Type B pancreatic cell (in vitro differentiated cells): ENCODE results near the gene STEAP1B. TPM values are rescaled to one million over a fixed set of nuclear protein-coding genes. Genes with fewer than 3 reads are reported as not detected.
"Not testable (repeated sequence)": the region's sequence is repeated elsewhere in the genome, so short reads cannot be mapped to it uniquely, and the experiment has no call there.

Experiments
- DNase-seq: peaks from one replicate; pipeline ENCODE4 v3.0.0; 2021; ENCODE audit warnings: mixed read lengths; ENCODE audit not compliant: unreplicated experiment; ENCODE audit errors: extremely low spot score
- H3K27ac Mint-ChIP-seq: 2 replicates; pipeline ENCODE4 v1.8.0; 2021; ENCODE audit warnings: mild to moderate bottlenecking, mixed read lengths
- H3K27me3 Mint-ChIP-seq: 2 replicates; pipeline ENCODE4 v1.8.0; 2021; ENCODE audit warnings: mixed read lengths
- H3K36me3 Mint-ChIP-seq: 2 replicates; pipeline ENCODE4 v1.8.0; 2021; ENCODE audit warnings: mixed read lengths
- H3K4me1 Mint-ChIP-seq: one replicate; pipeline ENCODE4 v1.8.0; 2021; ENCODE audit warnings: mixed read lengths; ENCODE audit not compliant: unreplicated experiment
- H3K4me3 Mint-ChIP-seq: 2 replicates; pipeline ENCODE4 v1.8.0; 2021; ENCODE audit warnings: mild to moderate bottlenecking, mixed read lengths
- H3K9me3 Mint-ChIP-seq: 2 replicates; pipeline ENCODE4 v1.8.0; 2021; ENCODE audit warnings: mixed read lengths
- total RNA-seq: library from RNA; stranded (reverse); gene quantifications from 2 replicates; pipeline ENCODE4 v1.2.1, GENCODE V29; 2021; ENCODE audit warnings: low replicate concordance
- TF ChIP-seq, protein P1 (sequence below): fragments of 200-600 bp; sonication (generic); conservative IDR thresholded peaks from 2 replicates; pipeline ENCODE4 v1.5.0; 2021; ENCODE audit warnings: antibody characterized with exemption, mild to moderate bottlenecking

Gene STEAP1B
- total RNA-seq, 1 donor from 2014 or later, result 2.0 TPM

DNA sequence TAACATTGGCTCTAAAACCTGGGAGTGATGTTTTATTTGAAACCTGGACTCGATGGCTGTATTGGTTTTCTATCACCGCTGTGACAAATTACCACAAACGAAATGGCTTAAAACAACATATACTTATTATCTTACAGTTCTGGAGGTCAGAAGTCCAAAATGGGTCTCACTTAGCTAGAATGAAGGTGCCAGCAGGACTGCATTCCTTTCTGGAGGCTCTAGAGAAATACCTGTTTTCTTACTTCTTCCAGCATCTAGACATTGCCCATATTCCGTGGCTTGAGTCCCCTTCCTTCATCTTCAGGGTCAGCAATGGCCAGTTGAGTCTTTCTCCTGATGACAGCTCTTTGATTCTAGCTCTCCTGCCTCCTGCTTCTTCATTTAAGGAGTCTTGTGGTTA lies 44.3 kb upstream of the STEAP1B start:
- peaks cover 28% of the 10 kb centered on the region for H3K27me3 Mint-ChIP-seq
- H3K9me3 Mint-ChIP-seq, result no peaks in the 10 kb centered on the region
- no peaks in the 10 kb centered on the region for H3K36me3 Mint-ChIP-seq
- no peak for DNase-seq
- H3K4me1 Mint-ChIP-seq, result no peaks in the 10 kb centered on the region
- no peak overlapping the region for H3K27ac Mint-ChIP-seq
- no peak overlapping the region for H3K4me3 Mint-ChIP-seq
- TF ChIP-seq, protein P1, sequence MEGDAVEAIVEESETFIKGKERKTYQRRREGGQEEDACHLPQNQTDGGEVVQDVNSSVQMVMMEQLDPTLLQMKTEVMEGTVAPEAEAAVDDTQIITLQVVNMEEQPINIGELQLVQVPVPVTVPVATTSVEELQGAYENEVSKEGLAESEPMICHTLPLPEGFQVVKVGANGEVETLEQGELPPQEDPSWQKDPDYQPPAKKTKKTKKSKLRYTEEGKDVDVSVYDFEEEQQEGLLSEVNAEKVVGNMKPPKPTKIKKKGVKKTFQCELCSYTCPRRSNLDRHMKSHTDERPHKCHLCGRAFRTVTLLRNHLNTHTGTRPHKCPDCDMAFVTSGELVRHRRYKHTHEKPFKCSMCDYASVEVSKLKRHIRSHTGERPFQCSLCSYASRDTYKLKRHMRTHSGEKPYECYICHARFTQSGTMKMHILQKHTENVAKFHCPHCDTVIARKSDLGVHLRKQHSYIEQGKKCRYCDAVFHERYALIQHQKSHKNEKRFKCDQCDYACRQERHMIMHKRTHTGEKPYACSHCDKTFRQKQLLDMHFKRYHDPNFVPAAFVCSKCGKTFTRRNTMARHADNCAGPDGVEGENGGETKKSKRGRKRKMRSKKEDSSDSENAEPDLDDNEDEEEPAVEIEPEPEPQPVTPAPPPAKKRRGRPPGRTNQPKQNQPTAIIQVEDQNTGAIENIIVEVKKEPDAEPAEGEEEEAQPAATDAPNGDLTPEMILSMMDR, result no peak

DNA sequence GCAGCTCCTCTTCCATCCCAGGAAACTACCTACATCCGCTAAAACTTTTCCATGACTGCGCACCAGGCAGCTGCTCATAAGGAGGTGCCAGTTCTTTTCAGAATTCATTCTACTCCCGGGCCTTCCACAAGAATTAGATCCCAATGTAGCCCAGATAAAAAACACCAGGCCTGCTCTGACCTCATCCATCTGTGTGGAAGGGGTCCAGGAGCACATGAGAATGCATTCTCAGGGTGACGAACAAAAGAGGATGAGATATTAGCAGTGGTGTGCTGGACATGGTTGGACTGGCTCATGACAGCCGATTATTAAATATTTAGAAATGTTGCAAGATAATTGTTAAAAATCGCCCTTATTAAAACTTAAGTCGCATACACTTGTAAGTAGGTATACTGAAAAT lies 43.2 kb upstream of the STEAP1B start:
- TF ChIP-seq, protein P1, result no peak
- H3K27me3 Mint-ChIP-seq, result peaks cover 24% of the 10 kb centered on the region
- DNase-seq, result no peak
- no peaks in the 10 kb centered on the region for H3K36me3 Mint-ChIP-seq
- H3K4me1 Mint-ChIP-seq, result no peaks in the 10 kb centered on the region
- no peaks in the 10 kb centered on the region for H3K9me3 Mint-ChIP-seq
- H3K27ac Mint-ChIP-seq, result no peak overlapping the region
- no peak overlapping the region for H3K4me3 Mint-ChIP-seq

DNA sequence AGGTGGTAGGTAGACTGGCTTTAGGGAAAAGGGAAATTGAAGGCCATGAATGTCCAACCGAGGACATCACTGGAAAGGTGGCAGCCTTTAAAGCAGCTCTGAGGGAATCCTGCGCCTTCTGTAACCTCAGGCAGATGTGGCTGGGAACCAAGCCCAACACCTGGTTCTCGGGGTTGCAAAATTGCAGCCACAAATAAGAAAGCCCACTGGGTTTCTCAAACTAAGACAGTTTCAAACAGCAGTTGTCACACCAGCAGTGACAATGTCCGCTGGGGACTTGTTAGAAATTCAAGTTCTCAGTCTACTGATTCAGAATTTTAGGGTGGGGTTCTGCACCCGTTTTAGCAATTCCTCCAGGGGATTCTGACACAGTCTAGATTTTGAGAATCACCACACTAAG lies 42.7 kb upstream of the STEAP1B start:
- Mint-ChIP-seq H3K9me3 (no peaks in the 10 kb centered on the region), H3K4me3 (no peak overlapping the region), H3K27ac (no peak overlapping the region), H3K27me3 (peaks cover 21% of the 10 kb centered on the region), H3K4me1 (no peaks in the 10 kb centered on the region), H3K36me3 (no peaks in the 10 kb centered on the region)
- no peak for DNase-seq
- TF ChIP-seq, protein P1, result no peak

DNA sequence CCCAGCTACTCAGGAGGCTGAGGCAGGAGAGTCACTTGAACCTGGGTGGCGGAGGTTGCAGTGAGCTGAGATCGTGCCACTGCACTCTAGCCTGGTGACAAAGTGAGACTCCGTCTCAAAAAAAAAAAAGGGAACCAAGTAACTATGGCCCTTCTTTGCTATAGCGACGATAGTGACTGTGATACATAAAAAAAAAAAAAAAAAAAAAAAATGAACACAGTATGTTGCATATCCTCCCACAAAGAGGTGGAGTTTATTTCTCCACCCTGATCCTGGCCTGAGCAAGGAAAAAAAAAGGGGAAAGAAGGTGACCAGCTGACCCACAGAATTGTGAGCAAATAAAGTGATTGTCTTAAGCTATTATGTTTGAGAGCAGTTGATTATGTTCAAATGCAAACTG lies 42.3 kb upstream of the STEAP1B start:
- Mint-ChIP-seq H3K27ac (no peak overlapping the region), H3K4me3 (no peak overlapping the region), H3K4me1 (no peaks in the 10 kb centered on the region), H3K9me3 (no peaks in the 10 kb centered on the region), H3K36me3 (no peaks in the 10 kb centered on the region), H3K27me3 (peaks cover 20% of the 10 kb centered on the region)
- DNase-seq, result no peak
- TF ChIP-seq, protein P1, result no peak

DNA sequence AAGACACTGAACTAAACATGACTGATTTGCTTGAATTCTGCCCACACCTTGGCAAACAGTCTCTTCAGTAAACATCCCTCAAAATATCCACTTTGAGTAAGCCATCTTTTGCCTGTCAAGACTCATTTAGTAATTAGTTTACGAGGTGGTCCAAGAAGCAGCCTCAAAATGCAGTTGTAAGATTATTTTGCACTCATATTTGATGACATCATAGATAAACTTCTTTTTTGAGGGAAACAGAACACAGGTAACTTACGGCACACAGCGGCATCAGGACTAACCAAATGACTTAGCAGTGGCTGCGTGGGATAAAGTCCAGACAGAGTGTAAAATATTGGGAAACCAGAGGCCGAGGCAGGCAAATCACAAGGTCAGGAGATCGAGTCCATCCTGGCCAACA lies 41.8 kb upstream of the STEAP1B start:
- Mint-ChIP-seq H3K4me1 (no peaks in the 10 kb centered on the region), H3K4me3 (no peak overlapping the region), H3K9me3 (no peaks in the 10 kb centered on the region), H3K27me3 (peaks cover 16% of the 10 kb centered on the region), H3K27ac (no peak overlapping the region), H3K36me3 (no peaks in the 10 kb centered on the region)
- DNase-seq, result no peak
- TF ChIP-seq, protein P1, result no peak

DNA sequence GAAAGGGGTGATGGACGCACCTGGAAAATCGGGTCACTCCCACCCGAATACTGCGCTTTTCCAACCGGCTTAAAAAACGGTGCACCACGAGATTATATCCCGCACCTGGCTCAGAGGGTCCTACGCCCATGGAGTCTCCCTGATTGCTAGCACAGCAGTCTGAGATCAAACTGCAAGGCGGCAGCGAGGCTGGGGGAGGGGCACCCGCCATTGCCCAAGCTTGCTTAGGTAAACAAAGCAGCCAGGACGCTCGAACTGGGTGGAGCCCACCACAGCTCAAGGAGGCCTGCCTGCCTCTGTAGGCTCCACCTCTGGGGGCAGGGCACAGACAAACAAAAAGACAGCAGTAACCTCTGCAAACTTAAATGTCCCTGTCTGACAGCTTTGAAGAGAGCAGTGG lies 28.5 kb upstream of the STEAP1B start:
- not testable (repeated sequence) for DNase-seq, H3K4me3 Mint-ChIP-seq, H3K27ac Mint-ChIP-seq, H3K9me3 Mint-ChIP-seq, H3K4me1 Mint-ChIP-seq, H3K36me3 Mint-ChIP-seq
- H3K27me3 Mint-ChIP-seq, result peaks cover 10% of the 10 kb centered on the region

DNA sequence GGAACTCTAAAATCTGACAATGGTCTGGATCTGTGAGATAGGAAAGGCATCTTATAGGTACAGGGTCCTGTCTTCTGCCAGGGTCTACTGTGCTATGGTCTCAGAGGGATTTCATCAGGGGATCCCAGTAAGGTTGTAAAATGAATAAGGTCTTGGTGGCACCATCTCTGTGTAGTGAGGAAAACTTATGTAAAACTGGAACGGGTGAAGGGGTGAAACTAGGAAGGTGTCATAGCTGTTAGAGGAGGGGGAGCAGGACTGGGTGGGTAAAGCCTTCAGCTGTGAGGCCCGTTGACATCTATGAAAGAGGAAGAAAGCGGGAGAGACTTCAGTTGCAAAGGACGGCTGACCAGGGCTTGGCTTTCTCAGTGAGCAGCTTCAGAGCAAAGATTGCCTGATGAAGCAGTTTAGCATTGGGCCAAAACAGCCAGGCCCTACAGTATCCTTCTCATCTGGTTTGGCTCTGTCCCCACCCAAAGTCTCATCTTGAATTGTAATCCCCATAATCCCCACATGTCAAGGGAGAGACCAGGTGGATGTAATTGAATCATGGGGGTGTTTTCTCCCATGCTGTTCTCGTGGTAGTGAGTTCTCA lies 24.5 kb upstream of the STEAP1B start:
- H3K27ac Mint-ChIP-seq, result not testable (repeated sequence)

More for the DNA sequence above, 24.5 kb upstream of the STEAP1B start:
- not testable (repeated sequence) for DNase-seq, H3K4me1 Mint-ChIP-seq, H3K4me3 Mint-ChIP-seq, H3K36me3 Mint-ChIP-seq, H3K9me3 Mint-ChIP-seq
- H3K27me3 Mint-ChIP-seq, result peaks cover 21% of the 10 kb centered on the region
